Adrenal gland (tissue), 12 donors: ENCODE results near the gene NRXN3. TPM values are rescaled to one million over a fixed set of nuclear protein-coding genes. Genes with fewer than 3 reads are reported as not detected.

Experiments
- DNase-seq, 7 donors: peaks; one replicate each; pipeline ENCODE4 v3.0.0-alpha.2; 2019 to 2020
- H3K27ac ChIP-seq, 5 donors: fragments of 200-600 bp; sonication (generic) in 4 of 5; 1 replicate in 3 of 5; 2 replicates in 2 of 5; pipeline versions ENCODE4 v1.5.1 to v1.8.0; 2016 to 2020; ENCODE audit warnings: mild to moderate bottlenecking in 1 of 5
- H3K27me3 ChIP-seq: fragments of 200-600 bp; 2 replicates; pipeline ENCODE4 v1.8.0; 2021
- H3K36me3 ChIP-seq, 2 donors: fragments of 200-600 bp; replicated peaks in 1 of 2; 1 replicate in 1 of 2; 2 replicates in 1 of 2; pipeline versions ENCODE4 v1.5.1 to v1.8.0; 2018 to 2022
- H3K4me1 ChIP-seq, 2 donors: fragments of 200-600 bp; replicated peaks in 1 of 2; 1 replicate in 1 of 2; 2 replicates in 1 of 2; pipeline versions ENCODE4 v1.5.1 to v1.8.0; 2018 to 2021
- H3K4me3 ChIP-seq, 4 donors: fragments of 200-600 bp; sonication (generic) in 3 of 4; one replicate each; pipeline ENCODE4 v1.5.1; 2016 to 2018
- H3K9me3 ChIP-seq, 3 donors: fragments of 200-600 bp; sonication (generic) in 1 of 3; replicated peaks in 1 of 3; 1 replicate in 2 of 3; 2 replicates in 1 of 3; pipeline versions ENCODE4 v1.5.1 to v1.8.0; 2016 to 2021
- CTCF ChIP-seq, 6 experiments: fragments of 450-650 bp in 4 of 6; fragments of 200-600 bp in 2 of 6; sonication (generic) in 1 of 6; IDR thresholded peaks; 1 replicate in 5 of 6; 2 replicates in 1 of 6; pipeline versions ENCODE4 v1.5.1 to v1.8.0; 2016 to 2021; ENCODE audit warnings: antibody characterized with exemption in 6 of 6, mild to moderate bottlenecking in 2 of 6, moderate library complexity in 1 of 6
- POLR2A ChIP-seq, 2 donors: fragments of 450-650 bp; IDR thresholded peaks; one replicate each; pipeline ENCODE4 v1.6.1; 2017; ENCODE audit warnings: antibody characterized with exemption in 2 of 2, mild to moderate bottlenecking in 2 of 2, moderate library complexity in 1 of 2
- WGBS, 4 donors: extraction: QIAGEN DNeasy Blood & Tissue Kit in 2 of 4; methylation state at CpG; one replicate each; pipeline versions ENCODE4 v1.1.5 to v1.1.7; 2013 to 2017; 5-methylcytosine and 5-hydroxymethylcytosine counted together
- intact Hi-C, 2 donors: fragments of 100-400 bp; cut with DNase I; formaldehyde crosslinking; loops; one replicate each; pipeline versions ENCODE4 v1.14.1 to v1.15.0; 2022 to 2023
- polyA plus RNA-seq, 3 donors: library from polyadenylated mRNA; stranded (reverse); fragments of 200-250 nt in 2 of 3; fragments of 350-450 nt in 1 of 3; fragmentation: Illumina TruSeq in 1 of 3; extraction: RNeasy Lipid Tissue Mini Kit (QIAGEN cat#74804) in 1 of 3; gene quantifications; one replicate each; pipeline ENCODE4 v1.2.3, GENCODE V29; 2013 to 2014
- total RNA-seq, 9 donors: library from RNA; depleted of rRNA in 4 of 9; stranded (reverse); fragments of >200 nt in 4 of 9; fragments of 120-200 nt in 1 of 9; fragmentation: NEBNext Ultra II Directional in 1 of 9; extraction: Animal tissue kit (Norgen Biotek cat#: 25700) in 1 of 9; gene quantifications; one replicate each; pipeline versions ENCODE4 v1.1.0 to v1.2.4, GENCODE V29; 2013 to 2023
- donor health status: healthy with polysubstance abuse.
- donor health status: Bipolar disorder and iron deficiency.
- donor health status: DM: yes; HTN: yes; CAD: no.
- donor health status: DM: no; HTN: no; CAD: no.
- donor health status: DM: no; HTN: no; CAD: no.
- donor health status: DM: yes; HTN: yes; CAD: no.

NRXN3 gene
- total and polyA plus RNA-seq, 12 donors = 0.09 to 8.5 (median 1.6) TPM

GRCh38 chr14:78652727-78653126 lies 482.6 kb downstream of the NRXN3 start:
- H3K27me3 ChIP-seq = no peaks in the 10 kb centered on the region
- intact Hi-C loops = no loop called here
- TF ChIP-seq CTCF (IDR thresholded peaks at IDR 0.05) (no peak), POLR2A (IDR thresholded peaks at IDR 0.05) (no peak)
- no peak overlapping the region for H3K4me3 ChIP-seq
- H3K27ac ChIP-seq = no peak overlapping the region
- H3K4me1 ChIP-seq = no peaks in the 10 kb centered on the region
- H3K9me3 ChIP-seq = no peaks in the 10 kb centered on the region
- no peak for DNase-seq
- H3K36me3 ChIP-seq = no peaks in the 10 kb centered on the region
- WGBS, 4 donors = 73 to 85% (median 78%) methylated on average over 1 of the region's 1 CpG

GRCh38 chr14:78653173-78653572 lies 483.0 kb downstream of the NRXN3 start:
- no peaks in the 10 kb centered on the region for H3K36me3 ChIP-seq
- no peaks in the 10 kb centered on the region for H3K27me3 ChIP-seq
- no peak overlapping the region for H3K4me3 ChIP-seq
- intact Hi-C loops = no loop called here
- H3K4me1 ChIP-seq = no peaks in the 10 kb centered on the region
- no peaks in the 10 kb centered on the region for H3K9me3 ChIP-seq
- WGBS, 4 donors = 0 to 91% (median 25%) methylated on average over 1 of the region's 1 CpG
- no peak for TF ChIP-seq POLR2A (IDR thresholded peaks at IDR 0.05)
- TF ChIP-seq CTCF (IDR thresholded peaks at IDR 0.05) = no peak
- no peak overlapping the region for H3K27ac ChIP-seq
- no peak for DNase-seq

GRCh38 chr14:78657451-78657850 lies 487.3 kb downstream of the NRXN3 start:
- no peaks in the 10 kb centered on the region for H3K36me3 ChIP-seq
- intact Hi-C loops = no loop called here
- no peak for TF ChIP-seq CTCF (IDR thresholded peaks at IDR 0.05)
- TF ChIP-seq POLR2A (IDR thresholded peaks at IDR 0.05) = no peak
- H3K27me3 ChIP-seq = no peaks in the 10 kb centered on the region
- no peak overlapping the region for H3K27ac ChIP-seq
- H3K4me3 ChIP-seq = no peak overlapping the region
- DNase-seq = no peak
- H3K9me3 ChIP-seq = no peaks in the 10 kb centered on the region
- no peaks in the 10 kb centered on the region for H3K4me1 ChIP-seq
- WGBS, 4 donors = 73 to 77% (median 74%) methylated on average over 4 of the region's 4 CpGs

- DNase-seq = no peak
- no peak overlapping the region for H3K27ac ChIP-seq
- H3K27me3 ChIP-seq = no peaks in the 10 kb centered on the region
- TF ChIP-seq POLR2A (IDR thresholded peaks at IDR 0.05) (no peak), CTCF (IDR thresholded peaks at IDR 0.05) (no peak)
- H3K4me1 ChIP-seq = no peaks in the 10 kb centered on the region
- intact Hi-C loops = no loop called here
- no peak overlapping the region for H3K4me3 ChIP-seq
- WGBS, 4 donors = 58 to 74% (median 62%) methylated on average over 1 of the region's 1 CpG
- H3K9me3 ChIP-seq = no peaks in the 10 kb centered on the region
- no peaks in the 10 kb centered on the region for H3K36me3 ChIP-seq
Observed at GRCh38 chr14:78664841-78665240, 494.7 kb downstream of the NRXN3 start.
